GM19328 (cell line): ENCODE data around the gene UBE2L5.
"Not testable (repeated sequence)": the region's sequence is repeated elsewhere in the genome, so short reads cannot be mapped to it uniquely, and the experiment has no call there.

Experiments used
- ATAC-seq: cut with Tn5 transposase; IDR thresholded peaks from one replicate; pipeline ENCODE4 v1.9.1; 2021; ENCODE audit warnings: mild to moderate bottlenecking, moderate library complexity; ENCODE audit not compliant: unreplicated experiment

Gene UBE2L5

DNA sequence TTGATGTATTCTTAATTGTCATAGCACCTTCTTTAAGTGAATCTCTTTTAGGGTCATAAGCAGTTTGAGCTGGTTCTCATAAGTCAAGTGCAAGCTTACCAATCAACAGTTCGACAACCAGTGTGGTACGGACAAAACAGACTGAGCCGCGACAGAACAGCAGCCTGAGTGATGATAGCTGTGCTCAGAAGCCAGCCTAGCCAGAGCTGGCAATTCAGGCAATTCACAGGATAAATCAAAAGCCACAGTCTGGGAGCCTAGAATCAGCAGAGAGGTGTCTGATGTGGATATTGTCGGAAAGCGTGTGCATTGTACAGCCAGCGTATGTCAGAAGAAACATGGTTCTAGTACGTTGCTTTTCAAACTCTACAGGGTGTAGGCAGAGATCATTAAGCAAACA lies 14.9 kb downstream of the UBE2L5 start:
- no peak for ATAC-seq

DNA sequence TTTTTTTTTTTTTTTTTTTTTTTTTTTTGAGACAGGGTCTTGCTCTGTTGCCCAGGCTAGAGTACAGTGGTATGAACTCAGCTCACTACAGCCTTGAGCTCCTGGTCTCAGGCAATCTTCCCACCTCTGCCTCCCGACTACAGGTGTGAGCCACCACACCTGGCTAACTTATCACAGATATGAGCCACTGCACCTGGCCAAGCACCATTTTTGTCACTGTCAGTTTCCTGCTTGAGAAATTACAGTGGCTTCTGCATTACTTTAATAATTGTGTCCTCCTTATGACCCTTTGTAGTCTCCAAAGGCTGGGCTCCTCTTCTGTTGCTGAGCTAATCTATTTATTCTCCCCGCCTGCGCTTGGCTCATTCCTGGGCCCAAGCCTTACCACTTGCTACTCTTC lies 16.0 kb downstream of the UBE2L5 start:
- no peak for ATAC-seq

GRCh38 chr13:30440910-30441703 lies 18.8 kb downstream of the UBE2L5 start:
- ATAC-seq = no peak

DNA sequence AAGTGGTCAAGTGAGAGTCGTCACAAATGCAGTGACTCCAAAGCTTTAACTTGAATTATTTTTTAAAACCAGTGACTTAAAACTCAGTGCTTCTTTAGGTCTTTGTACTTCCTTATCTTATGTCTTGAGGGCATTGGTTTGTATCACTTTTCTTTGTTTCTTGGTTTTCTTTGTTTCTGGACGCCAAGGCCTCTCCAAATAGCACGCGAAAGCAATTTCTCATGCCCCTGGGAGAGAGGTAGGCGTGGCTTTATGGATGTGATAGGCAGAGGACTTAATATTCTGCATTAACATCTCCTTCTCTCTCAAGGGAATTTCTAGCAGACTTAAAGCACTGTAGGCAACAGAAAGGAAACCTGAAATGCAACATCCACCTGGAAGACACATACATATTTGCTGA lies 20.6 kb downstream of the UBE2L5 start:
- ATAC-seq = no peak

DNA sequence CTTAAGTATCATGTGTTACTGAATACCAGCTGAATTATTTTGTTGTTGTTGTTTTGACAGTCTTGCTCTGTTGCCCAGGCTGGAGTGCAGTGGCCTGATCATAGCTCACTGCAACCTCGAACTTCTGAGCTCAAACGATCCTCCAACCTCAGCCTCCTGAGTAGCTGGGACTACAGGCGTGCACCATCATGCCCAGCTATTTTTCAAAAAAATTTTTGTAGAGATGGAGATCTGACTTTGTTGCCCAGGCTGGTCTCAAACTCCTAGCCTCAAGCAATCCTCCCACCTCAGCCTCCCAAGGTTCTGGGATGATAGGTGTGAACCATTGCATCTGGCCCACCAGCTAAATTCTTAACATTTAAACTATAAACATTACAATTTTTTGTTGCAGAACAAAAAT lies 21.2 kb downstream of the UBE2L5 start:
- not testable (repeated sequence) for ATAC-seq

DNA sequence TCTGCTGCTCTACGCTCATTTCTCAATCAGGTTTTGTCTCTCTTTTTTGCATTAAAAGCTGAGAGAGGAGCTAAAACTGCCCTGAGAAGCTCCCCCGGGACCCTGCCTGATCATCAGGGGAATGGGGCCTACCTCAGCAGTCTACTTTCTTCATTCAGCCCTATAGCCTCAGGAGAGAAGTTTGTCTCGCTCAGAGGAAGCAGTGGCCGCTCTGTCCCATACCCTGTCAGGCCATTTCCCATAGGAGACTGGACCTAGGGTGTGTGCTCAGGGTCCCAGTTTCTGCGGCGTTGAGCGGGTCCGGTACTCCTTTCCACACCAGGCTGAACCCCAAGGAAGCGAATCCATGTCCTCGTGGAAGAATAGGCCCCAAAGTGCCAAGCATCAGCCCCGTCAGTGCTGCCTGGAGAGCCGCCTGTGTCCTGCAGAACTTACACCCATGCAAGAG lies 21.7 kb downstream of the UBE2L5 start:
- ATAC-seq = peak; percentile 36

DNA sequence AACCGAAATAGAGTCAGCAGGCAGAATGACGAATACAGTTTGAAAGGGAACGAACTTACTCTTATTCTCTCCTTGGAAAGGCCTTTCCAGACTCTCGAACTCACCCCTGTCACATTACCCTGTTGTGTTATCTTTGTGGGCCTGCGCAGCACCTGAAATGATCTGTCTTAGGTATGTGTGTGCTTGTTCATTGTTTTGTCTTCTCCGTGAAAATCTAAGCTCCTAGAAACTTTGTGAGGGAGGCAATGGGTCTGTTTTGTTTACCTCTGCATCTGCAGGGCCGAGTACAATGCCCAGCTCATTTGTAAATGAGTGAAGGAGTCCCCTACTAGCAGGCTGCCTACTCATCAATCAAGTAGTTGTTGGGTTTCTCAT lies 23.8 kb downstream of the UBE2L5 start:
- ATAC-seq = no peak

DNA sequence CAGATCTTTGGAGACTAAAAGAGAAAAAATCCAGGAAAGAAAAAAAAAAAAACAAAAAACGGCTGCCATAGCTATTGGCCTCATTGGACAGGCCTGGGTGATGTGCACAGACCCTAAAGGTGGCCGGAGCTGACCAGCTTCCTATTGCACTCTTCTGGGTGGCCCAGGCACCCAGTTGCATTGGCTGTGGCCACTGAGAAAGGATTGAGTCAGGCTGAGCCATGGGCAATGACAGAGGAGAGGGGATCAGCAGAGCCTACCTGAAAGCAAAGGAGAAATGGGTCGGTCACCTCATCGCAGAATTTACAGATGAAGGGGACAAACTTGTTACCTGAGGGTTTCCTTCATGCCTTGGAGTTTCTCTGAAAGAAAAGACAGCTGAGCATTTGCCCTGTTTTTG lies 26.1 kb downstream of the UBE2L5 start:
- ATAC-seq = no peak

GRCh38 chr13:30450066-30450465 lies 27.8 kb downstream of the UBE2L5 start:
- ATAC-seq = no peak

GRCh38 chr13:30451476-30451875 lies 29.2 kb downstream of the UBE2L5 start:
- ATAC-seq = not testable (repeated sequence)

DNA sequence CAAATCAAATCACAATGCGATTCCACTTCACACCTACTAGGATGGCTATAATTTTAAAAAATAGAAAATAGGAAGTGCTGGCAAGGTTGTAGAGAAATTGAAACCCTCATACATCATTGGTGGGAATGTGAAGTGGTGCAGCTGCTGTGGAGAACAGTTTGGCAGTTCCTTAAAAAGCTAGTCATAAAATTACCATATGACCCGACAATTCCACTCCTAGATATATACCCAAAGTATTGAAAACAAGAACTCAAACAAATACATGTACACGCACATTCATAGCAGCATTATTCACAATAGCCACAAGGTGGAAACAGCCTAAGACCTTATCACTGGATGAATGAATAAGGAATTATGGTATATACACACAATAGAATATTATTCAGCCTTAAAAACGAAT lies 31.4 kb downstream of the UBE2L5 start:
- no peak for ATAC-seq

DNA sequence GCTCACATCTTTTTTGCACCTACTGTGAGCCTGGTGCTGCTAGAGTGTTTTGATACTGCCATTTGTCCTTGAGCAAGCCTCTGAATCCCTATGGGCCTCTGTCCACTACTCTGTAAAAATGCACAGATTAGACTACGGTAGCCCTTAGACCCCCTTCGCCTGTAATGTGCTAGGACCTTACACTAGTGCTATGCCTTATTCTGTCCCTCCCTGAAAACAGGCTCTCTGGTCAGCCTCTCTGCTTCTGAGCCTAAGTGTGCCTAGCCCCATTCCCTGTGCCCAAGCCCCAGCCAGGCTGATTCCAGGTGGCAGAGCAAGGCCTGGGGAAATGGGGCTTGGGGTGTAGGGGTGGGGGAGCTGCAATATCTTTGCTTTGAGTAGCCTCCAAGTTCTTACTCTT lies 32.7 kb downstream of the UBE2L5 start:
- no peak for ATAC-seq

GRCh38 chr13:30456290-30456689 lies 34.0 kb downstream of the UBE2L5 start:
- no peak for ATAC-seq

- no peak for ATAC-seq
Measured at GRCh38 chr13:30457306-30457891, 35.1 kb downstream of the UBE2L5 start.

- not testable (repeated sequence) for ATAC-seq
Measured at GRCh38 chr13:30461279-30462066, 39.2 kb downstream of the UBE2L5 start.

GRCh38 chr13:30463787-30464495 lies 41.6 kb downstream of the UBE2L5 start:
- no peak for ATAC-seq

DNA sequence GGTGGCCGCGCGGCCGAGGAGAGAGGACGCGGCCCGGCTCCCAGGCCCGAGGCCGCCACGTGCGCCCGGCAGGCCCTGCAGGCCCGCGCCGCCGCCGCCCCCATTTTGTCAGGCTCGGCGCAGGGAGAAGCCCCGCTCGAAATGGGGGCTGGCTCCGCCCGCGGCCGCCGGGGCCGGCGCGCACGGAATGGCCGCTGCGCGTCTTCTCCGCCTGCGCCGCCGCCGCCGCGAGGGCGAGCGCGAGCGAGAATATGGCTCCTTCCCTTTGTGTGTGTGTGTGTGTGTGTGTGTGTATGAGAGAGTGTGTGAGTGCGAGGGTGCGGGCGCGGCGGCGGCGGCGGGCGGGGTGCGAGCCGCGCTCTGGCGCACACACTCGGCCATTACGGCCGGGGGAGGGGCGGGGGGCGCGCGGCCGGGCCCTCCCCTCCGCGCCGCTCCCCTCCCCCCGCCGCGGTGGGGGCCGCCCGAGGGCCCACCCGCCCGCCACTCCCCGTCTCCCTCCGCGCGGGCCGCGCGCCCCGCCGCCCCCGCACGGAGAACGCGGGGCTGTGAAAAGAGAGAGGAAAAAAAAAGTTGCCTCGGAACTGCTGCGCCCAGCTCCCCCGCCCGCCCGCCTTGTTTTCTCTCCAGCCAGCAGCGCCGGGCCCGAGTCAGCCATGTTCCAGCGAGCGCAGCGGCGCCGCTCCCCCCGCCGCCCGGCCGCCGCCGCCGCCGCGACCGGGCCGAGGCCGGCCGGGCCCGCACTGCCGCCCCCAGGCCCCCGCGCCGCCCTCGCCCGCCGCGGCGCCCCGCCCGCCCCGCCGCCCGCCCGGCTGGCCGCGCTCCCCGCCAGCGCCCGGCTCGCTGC lies 42.4 kb downstream of the UBE2L5 start:
- ATAC-seq = no peak

DNA sequence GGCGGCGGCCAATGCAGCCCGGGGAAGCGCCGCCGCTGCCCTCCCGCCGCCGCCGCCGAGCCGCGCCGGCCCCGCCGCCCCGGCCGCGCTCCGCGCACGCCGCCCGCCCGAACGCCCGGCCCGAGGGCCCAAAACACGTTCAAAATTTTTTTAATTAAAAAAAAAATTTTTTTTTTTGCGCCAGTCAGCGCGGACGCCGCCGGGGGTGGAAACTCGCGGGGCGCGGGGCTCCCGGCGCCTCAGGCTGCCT lies 43.0 kb downstream of the UBE2L5 start:
- no peak for ATAC-seq

- ATAC-seq = peak; percentile 82
Measured at GRCh38 chr13:30465593-30466357, 43.5 kb downstream of the UBE2L5 start, which contains the start of gene HMGB1. HMGB1 (minus strand) TSS chr13:30465936; CDS start chr13:30463680, 2,256 bp downstream.

- ATAC-seq = no peak
Measured at GRCh38 chr13:30466358-30466714, 44.0 kb downstream of the UBE2L5 start.
